ENCODE results near the gene ACKR4.
"Not testable (repeated sequence)": the region's sequence is repeated elsewhere in the genome, so short reads cannot be mapped to it uniquely, and the experiment has no call there.

The ACKR4 gene

GRCh38 chr3:132596816-132597433 lies at the start of gene ACKR4:
TSS of gene ACKR4 (plus strand) at chr3:132597270. CDS start at chr3:132600398, 3,128 bp downstream.
- DNase-seq (ENCODE audit: low read depth), result no peak

- DNase-seq (ENCODE audit: low read depth), result no peak
Observed at GRCh38 chr3:132549169-132549568, 47.9 kb upstream of the ACKR4 start.

GRCh38 chr3:132549890-132550578 lies 47.0 kb upstream of the ACKR4 start:
- peak; percentile 55 for DNase-seq (ENCODE audit: low read depth)

- DNase-seq (ENCODE audit: low read depth), result no peak
Observed at GRCh38 chr3:132550579-132551305, 46.3 kb upstream of the ACKR4 start.

GRCh38 chr3:132553826-132554225 lies 43.2 kb upstream of the ACKR4 start:
- no peak for DNase-seq (ENCODE audit: low read depth)

- DNase-seq (ENCODE audit: low read depth), result no peak
Observed at GRCh38 chr3:132554437-132554836, 42.6 kb upstream of the ACKR4 start.

- no peak for DNase-seq (ENCODE audit: low read depth)
Observed at GRCh38 chr3:132555306-132556035, 41.6 kb upstream of the ACKR4 start.

GRCh38 chr3:132556036-132556386 lies 41.1 kb upstream of the ACKR4 start:
- DNase-seq (ENCODE audit: low read depth), result not testable (repeated sequence)

GRCh38 chr3:132556508-132557159 lies 40.4 kb upstream of the ACKR4 start:
- peak; percentile 49 for DNase-seq (ENCODE audit: low read depth)

GRCh38 chr3:132561003-132561402 lies 36.1 kb upstream of the ACKR4 start:
- DNase-seq (ENCODE audit: low read depth), result no peak

GRCh38 chr3:132563420-132564069 lies 33.5 kb upstream of the ACKR4 start:
- DNase-seq (ENCODE audit: low read depth), result peak; percentile 50

GRCh38 chr3:132564070-132564465 lies 33.0 kb upstream of the ACKR4 start:
- no peak for DNase-seq (ENCODE audit: low read depth)

- DNase-seq (ENCODE audit: low read depth), result no peak
Observed at GRCh38 chr3:132568422-132568821, 28.6 kb upstream of the ACKR4 start.

- DNase-seq (ENCODE audit: low read depth), result peak; percentile 74
Observed at GRCh38 chr3:132569153-132569552, 27.9 kb upstream of the ACKR4 start.

GRCh38 chr3:132569580-132569979 lies 27.5 kb upstream of the ACKR4 start:
- peak; percentile 63 for DNase-seq (ENCODE audit: low read depth)

GRCh38 chr3:132570016-132570415 lies 27.1 kb upstream of the ACKR4 start:
- DNase-seq (ENCODE audit: low read depth), result peak; percentile 40

GRCh38 chr3:132573797-132574211 lies 23.3 kb upstream of the ACKR4 start:
- peak; percentile 87 for DNase-seq (ENCODE audit: low read depth)

- DNase-seq (ENCODE audit: low read depth), result no peak
Observed at GRCh38 chr3:132587401-132587800, 9.7 kb upstream of the ACKR4 start.

- DNase-seq (ENCODE audit: low read depth), result peak; percentile 33
Observed at GRCh38 chr3:132592216-132592615, 4.9 kb upstream of the ACKR4 start.

- DNase-seq (ENCODE audit: low read depth), result peak; percentile 49
Observed at GRCh38 chr3:132593241-132593946, 3.7 kb upstream of the ACKR4 start.

- peak; percentile 59 for DNase-seq (ENCODE audit: low read depth)
Observed at GRCh38 chr3:132593947-132594323, 3.1 kb upstream of the ACKR4 start.

All from fibroblast of gingiva (primary cell).